A549 (cell line): ENCODE measurements around the gene NRK.
A peak's percentile ranks its signal among the peaks of the same experiment; 100 is the strongest.

ENCODE experiments used
- CHD2 ChIP-seq: fragments of 150-350 bp; IDR thresholded peaks from 2 replicates; pipeline ENCODE4 v1.6.1; 2014; ENCODE audit warnings: low read length; ENCODE audit not compliant: partially characterized antibody
- MAFK ChIP-seq: fragments of 450-650 bp; IDR thresholded peaks from 2 replicates; pipeline ENCODE4 v1.6.1; 2014; ENCODE audit not compliant: partially characterized antibody
- NPAS2 ChIP-seq: fragments of 250-450 bp; sonication (Bioruptor Pico); IDR thresholded peaks from 2 replicates; pipeline ENCODE4 v1.8.0; 2022; ENCODE audit warnings: mild to moderate bottlenecking, moderate library complexity, borderline replicate concordance
- POLR2A ChIP-seq: IDR thresholded peaks from 2 replicates; pipeline ENCODE4 v1.6.1; 2012; ENCODE audit warnings: mild to moderate bottlenecking, low read length
- RNF2 ChIP-seq: fragments of 200-600 bp; sonication (generic); IDR thresholded peaks from 2 replicates; pipeline ENCODE4 v1.6.1; 2016; ENCODE audit warnings: low read depth, mild to moderate bottlenecking, antibody characterized with exemption, moderate library complexity, borderline replicate concordance
- ZFP36 ChIP-seq: fragments of 450-650 bp; IDR thresholded peaks from 2 replicates; pipeline ENCODE4 v1.6.1; 2014; ENCODE audit warnings: borderline replicate concordance; ENCODE audit not compliant: partially characterized antibody
- ZNF302 ChIP-seq: fragments of 250-450 bp; sonication (Bioruptor Pico); IDR thresholded peaks from 2 replicates; pipeline ENCODE4 v1.9.0; 2021; ENCODE audit warnings: inconsistent platforms, mild to moderate bottlenecking, moderate library complexity
- TF ChIP-seq, protein P1 (sequence below): fragments of >200 bp; sonication (Bioruptor Twin); formaldehyde crosslinking; IDR thresholded peaks from 3 replicates; pipeline ENCODE4 v1.5.1; 2016
- TF ChIP-seq, protein P2 (sequence below): IDR thresholded peaks from 2 replicates; pipeline ENCODE4 v1.6.1; 2012

DNA sequence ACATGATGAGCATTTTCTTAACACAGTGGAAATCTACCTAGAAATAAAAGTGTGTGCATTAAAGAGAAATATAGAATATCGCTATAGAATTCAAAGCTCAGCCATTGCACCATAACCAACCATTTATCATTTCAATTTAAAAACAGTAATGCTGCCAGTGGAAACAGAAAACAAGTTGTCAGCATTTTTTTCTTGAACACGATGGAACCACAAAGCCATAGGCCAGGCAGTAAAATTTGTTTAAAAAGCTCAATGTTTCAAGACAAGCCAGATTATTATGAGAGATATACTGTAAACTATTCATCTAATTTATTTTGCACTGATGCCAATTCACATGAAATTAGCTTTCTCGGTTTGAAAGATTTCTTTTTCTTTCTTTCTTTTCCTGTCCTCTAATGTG, 46.7 kb upstream of the NRK start:
- TF ChIP-seq, protein P1, sequence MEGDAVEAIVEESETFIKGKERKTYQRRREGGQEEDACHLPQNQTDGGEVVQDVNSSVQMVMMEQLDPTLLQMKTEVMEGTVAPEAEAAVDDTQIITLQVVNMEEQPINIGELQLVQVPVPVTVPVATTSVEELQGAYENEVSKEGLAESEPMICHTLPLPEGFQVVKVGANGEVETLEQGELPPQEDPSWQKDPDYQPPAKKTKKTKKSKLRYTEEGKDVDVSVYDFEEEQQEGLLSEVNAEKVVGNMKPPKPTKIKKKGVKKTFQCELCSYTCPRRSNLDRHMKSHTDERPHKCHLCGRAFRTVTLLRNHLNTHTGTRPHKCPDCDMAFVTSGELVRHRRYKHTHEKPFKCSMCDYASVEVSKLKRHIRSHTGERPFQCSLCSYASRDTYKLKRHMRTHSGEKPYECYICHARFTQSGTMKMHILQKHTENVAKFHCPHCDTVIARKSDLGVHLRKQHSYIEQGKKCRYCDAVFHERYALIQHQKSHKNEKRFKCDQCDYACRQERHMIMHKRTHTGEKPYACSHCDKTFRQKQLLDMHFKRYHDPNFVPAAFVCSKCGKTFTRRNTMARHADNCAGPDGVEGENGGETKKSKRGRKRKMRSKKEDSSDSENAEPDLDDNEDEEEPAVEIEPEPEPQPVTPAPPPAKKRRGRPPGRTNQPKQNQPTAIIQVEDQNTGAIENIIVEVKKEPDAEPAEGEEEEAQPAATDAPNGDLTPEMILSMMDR: no peak
- TF ChIP-seq POLR2A (no peak), RNF2 (no peak), MAFK (peak; percentile 54), CHD2 (no peak), NPAS2 (CRISPR knock-in tag) (no peak), ZNF302 (CRISPR knock-in tag) (no peak), ZFP36 (no peak)
- TF ChIP-seq, protein P2, sequence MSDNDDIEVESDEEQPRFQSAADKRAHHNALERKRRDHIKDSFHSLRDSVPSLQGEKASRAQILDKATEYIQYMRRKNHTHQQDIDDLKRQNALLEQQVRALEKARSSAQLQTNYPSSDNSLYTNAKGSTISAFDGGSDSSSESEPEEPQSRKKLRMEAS: no peak
